Liver (tissue), 3 donors: ENCODE results near the gene LRRC15.

Experiments used
- GABPA ChIP-seq, 2 donors: IDR thresholded peaks in 1 of 2; conservative IDR thresholded peaks in 1 of 2; 2 replicates each; pipeline ENCODE4 v1.6.1; 2016; ENCODE audit warnings: antibody characterized with exemption in 2 of 2, mild to moderate bottlenecking in 1 of 2, moderate library complexity in 1 of 2
- HNF4A ChIP-seq, 2 donors: conservative IDR thresholded peaks; 2 replicates each; pipeline ENCODE4 v1.6.1; 2016; ENCODE audit warnings: antibody characterized with exemption in 2 of 2, mild to moderate bottlenecking in 2 of 2
- HNF4G ChIP-seq: IDR thresholded peaks from 2 replicates; pipeline ENCODE4 v1.6.1; 2016; ENCODE audit warnings: antibody characterized with exemption
- JUND ChIP-seq, 2 donors: IDR thresholded peaks; 2 replicates each; pipeline ENCODE4 v1.6.1; 2016; ENCODE audit warnings: antibody characterized with exemption in 2 of 2
- MAX ChIP-seq: IDR thresholded peaks from 2 replicates; pipeline ENCODE4 v1.6.1; 2016; ENCODE audit warnings: antibody characterized with exemption
- NR2F2 ChIP-seq: IDR thresholded peaks from 2 replicates; pipeline ENCODE4 v1.6.1; 2016; ENCODE audit warnings: antibody characterized with exemption
- RAD21 ChIP-seq, 2 donors: IDR thresholded peaks; 2 replicates each; pipeline ENCODE4 v1.6.1; 2016; ENCODE audit warnings: antibody characterized with exemption in 2 of 2, mild to moderate bottlenecking in 2 of 2
- REST ChIP-seq: IDR thresholded peaks from 2 replicates; pipeline ENCODE4 v1.6.1; 2016; ENCODE audit warnings: antibody characterized with exemption, mild to moderate bottlenecking
- RXRA ChIP-seq, 2 donors: IDR thresholded peaks; 2 replicates each; pipeline ENCODE4 v1.6.1; 2017 to 2018; ENCODE audit warnings: antibody characterized with exemption in 2 of 2, mild to moderate bottlenecking in 1 of 2
- TAF1 ChIP-seq: conservative IDR thresholded peaks from 2 replicates; pipeline ENCODE4 v1.6.1; 2016; ENCODE audit warnings: antibody characterized with exemption, mild to moderate bottlenecking
- TF ChIP-seq, protein P1 (sequence below): fragments of 150-350 bp; IDR thresholded peaks from 2 replicates; pipeline ENCODE4 v1.5.1; 2017; ENCODE audit warnings: improper control_type of control experiment, low read depth, low read length; ENCODE audit not compliant: missing input control
- donor health status: healthy.
- donor health status: healthy.

DNA sequence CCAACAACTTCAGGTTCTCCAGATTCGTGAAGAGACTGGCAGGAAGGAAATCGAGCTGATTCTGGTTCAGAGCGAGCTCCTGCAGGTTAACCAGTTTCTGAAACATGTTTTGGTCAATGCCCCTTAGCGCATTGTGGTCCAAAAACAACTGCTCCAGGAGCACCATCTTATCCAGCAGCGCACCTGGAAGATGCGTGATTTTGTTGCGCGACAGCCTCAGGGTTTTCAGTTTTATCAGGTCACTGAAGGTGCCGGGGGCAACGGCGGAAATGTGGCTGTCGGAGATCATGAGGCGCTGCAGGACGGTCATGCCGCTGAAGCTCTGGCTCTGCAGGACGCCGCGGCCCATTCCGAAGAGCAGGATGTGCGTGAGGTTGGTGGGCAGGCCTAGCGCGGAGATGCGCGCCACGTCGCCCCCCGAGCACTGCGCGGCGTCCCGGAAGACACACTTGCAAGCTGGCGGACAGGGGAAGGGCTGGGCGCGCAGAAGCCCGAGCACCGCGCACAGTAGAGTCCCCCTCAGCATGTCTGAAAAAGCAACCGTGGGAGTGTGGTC lies 28.3 kb upstream of the LRRC15 start:
- TF ChIP-seq, protein P1, sequence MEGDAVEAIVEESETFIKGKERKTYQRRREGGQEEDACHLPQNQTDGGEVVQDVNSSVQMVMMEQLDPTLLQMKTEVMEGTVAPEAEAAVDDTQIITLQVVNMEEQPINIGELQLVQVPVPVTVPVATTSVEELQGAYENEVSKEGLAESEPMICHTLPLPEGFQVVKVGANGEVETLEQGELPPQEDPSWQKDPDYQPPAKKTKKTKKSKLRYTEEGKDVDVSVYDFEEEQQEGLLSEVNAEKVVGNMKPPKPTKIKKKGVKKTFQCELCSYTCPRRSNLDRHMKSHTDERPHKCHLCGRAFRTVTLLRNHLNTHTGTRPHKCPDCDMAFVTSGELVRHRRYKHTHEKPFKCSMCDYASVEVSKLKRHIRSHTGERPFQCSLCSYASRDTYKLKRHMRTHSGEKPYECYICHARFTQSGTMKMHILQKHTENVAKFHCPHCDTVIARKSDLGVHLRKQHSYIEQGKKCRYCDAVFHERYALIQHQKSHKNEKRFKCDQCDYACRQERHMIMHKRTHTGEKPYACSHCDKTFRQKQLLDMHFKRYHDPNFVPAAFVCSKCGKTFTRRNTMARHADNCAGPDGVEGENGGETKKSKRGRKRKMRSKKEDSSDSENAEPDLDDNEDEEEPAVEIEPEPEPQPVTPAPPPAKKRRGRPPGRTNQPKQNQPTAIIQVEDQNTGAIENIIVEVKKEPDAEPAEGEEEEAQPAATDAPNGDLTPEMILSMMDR = no peak
- no peak for TF ChIP-seq TAF1
- TF ChIP-seq MAX = no peak
- TF ChIP-seq RAD21 (IDR thresholded peaks at IDR 0.05) = no peak
- TF ChIP-seq GABPA (IDR thresholded peaks at IDR 0.05 in 1 of 2, conservative IDR thresholded peaks at IDR 0.05 in 1 of 2) = no peak
- no peak for TF ChIP-seq REST
- TF ChIP-seq HNF4A (conservative IDR thresholded peaks at IDR 0.05) = no peak
- no peak for TF ChIP-seq RXRA (IDR thresholded peaks at IDR 0.05)
- TF ChIP-seq HNF4G = no peak
- TF ChIP-seq JUND (IDR thresholded peaks at IDR 0.05) = no peak
- TF ChIP-seq NR2F2 = no peak
